K562 (cell line): Measurements from ENCODE around the gene IFT52. TPM values are rescaled to one million over a fixed set of nuclear protein-coding genes. Genes with fewer than 3 reads are reported as not detected.

Source experiments
- HNRNPLL ChIP-seq: fragments of 200-400 bp; formaldehyde crosslinking; IDR thresholded peaks from 2 replicates; pipeline ENCODE4 v1.6.1; 2017; ENCODE audit warnings: low read length, low read depth, mild to moderate bottlenecking; ENCODE audit not compliant: poor library complexity, severe bottlenecking
- TBL1XR1 ChIP-seq, 2 experiments: IDR thresholded peaks; 2 replicates each; pipeline ENCODE4 v1.6.1; 2012; ENCODE audit warnings: improper control_type of control experiment in 2 of 2, low read length in 2 of 2, mild to moderate bottlenecking in 1 of 2
- polyA plus RNA-seq, 8 experiments: library from polyadenylated mRNA; depleted of rRNA in 4 of 8; stranded (reverse) in 5 of 8; unstranded in 3 of 8; fragments of >200 nt; fragmentation: Nextera tagmentation in 2 of 8; fragmentation: Illumina TruSeq in 1 of 8; extraction: Ambion mirVana in 2 of 8; extraction: Trizol in 1 of 8; gene quantifications; 2 replicates each; pipeline versions ENCODE4 v1.2.1 to v1.2.3, GENCODE V29; 2011 to 2014; ENCODE audit warnings: inconsistent platforms in 1 of 8, missing spikeins in 1 of 8
- total RNA-seq, 7 experiments: library from RNA; depleted of rRNA in 6 of 7; stranded (reverse); fragments of >200 nt in 6 of 7; fragmentation: Illumina TruSeq in 2 of 7; extraction: Trizol in 2 of 7; gene quantifications; 2 replicates each; pipeline versions ENCODE4 v1.2.1 to v1.2.3, GENCODE V29; 2011 to 2021; ENCODE audit warnings: low replicate concordance in 1 of 7
- TF ChIP-seq, protein P1 (sequence below): fragments of 450-650 bp; IDR thresholded peaks from 2 replicates; pipeline ENCODE4 v1.6.1; 2016; ENCODE audit warnings: low read depth

The IFT52 gene
- total and polyA plus RNA-seq, 9 of the 15 experiments (the other 6 are each of a cell fraction or from before 2014, with no cell fraction given), result 11.0 to 31.4 (median 20.4) TPM

DNA sequence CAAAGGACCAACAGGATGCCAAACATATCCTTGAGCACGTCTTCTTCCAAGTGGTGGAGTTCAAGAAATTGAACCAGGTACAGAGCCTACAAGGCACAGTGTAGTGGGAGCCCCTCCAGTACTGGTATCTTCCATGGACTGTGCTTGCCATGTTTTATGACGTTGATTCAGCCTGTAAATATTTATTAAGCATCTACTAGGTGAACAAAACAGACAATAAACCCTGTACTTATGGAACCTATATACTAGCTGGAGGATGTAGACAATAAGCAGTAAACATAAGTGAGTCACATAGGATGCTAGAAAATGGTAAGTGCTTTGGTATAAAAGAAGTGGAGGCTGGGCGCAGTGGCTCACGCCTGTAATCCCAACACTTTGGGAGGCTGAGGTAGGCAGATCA is 51.8 kb downstream of the IFT52 start (continued):
- TF ChIP-seq, protein P1, sequence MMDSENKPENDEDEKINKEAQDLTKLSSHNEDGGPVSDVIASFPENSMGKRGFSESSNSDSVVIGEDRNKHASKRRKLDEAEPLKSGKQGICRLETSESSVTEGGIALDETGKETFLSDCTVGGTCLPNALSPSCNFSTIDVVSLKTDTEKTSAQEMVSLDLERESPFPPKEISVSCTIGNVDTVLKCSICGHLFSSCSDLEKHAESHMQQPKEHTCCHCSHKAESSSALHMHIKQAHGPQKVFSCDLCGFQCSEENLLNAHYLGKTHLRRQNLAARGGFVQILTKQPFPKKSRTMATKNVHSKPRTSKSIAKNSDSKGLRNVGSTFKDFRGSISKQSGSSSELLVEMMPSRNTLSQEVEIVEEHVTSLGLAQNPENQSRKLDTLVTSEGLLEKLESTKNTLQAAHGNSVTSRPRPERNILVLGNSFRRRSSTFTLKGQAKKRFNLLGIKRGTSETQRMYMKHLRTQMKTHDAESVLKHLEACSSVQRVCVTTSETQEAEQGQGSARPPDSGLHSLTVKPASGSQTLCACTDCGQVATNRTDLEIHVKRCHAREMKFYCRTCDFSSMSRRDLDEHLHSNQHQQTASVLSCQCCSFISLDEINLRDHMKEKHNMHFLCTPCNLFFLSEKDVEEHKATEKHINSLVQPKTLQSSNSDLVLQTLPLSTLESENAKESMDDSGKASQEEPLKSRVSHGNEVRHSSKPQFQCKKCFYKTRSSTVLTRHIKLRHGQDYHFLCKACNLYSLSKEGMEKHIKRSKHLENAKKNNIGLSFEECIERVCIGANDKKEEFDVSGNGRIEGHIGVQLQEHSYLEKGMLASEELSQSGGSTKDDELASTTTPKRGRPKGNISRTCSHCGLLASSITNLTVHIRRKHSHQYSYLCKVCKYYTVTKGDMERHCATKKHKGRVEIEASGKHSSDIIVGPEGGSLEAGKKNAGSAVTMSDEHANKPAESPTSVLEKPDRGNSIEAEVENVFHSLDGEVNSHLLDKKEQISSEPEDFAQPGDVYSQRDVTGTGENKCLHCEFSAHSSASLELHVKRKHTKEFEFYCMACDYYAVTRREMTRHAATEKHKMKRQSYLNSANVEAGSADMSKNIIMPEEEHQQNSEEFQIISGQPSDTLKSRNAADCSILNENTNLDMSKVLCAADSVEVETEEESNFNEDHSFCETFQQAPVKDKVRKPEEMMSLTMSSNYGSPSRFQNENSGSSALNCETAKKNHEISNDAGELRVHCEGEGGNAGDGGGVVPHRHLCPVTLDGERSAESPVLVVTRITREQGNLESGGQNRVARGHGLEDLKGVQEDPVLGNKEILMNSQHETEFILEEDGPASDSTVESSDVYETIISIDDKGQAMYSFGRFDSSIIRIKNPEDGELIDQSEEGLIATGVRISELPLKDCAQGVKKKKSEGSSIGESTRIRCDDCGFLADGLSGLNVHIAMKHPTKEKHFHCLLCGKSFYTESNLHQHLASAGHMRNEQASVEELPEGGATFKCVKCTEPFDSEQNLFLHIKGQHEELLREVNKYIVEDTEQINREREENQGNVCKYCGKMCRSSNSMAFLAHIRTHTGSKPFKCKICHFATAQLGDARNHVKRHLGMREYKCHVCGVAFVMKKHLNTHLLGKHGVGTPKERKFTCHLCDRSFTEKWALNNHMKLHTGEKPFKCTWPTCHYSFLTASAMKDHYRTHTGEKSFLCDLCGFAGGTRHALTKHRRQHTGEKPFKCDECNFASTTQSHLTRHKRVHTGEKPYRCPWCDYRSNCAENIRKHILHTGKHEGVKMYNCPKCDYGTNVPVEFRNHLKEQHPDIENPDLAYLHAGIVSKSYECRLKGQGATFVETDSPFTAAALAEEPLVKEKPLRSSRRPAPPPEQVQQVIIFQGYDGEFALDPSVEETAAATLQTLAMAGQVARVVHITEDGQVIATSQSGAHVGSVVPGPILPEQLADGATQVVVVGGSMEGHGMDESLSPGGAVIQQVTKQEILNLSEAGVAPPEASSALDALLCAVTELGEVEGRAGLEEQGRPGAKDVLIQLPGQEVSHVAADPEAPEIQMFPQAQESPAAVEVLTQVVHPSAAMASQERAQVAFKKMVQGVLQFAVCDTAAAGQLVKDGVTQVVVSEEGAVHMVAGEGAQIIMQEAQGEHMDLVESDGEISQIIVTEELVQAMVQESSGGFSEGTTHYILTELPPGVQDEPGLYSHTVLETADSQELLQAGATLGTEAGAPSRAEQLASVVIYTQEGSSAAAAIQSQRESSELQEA, result no peak
- no peak for TF ChIP-seq HNRNPLL
- no peak for TF ChIP-seq TBL1XR1 (IDR thresholded peaks at IDR 0.05; ENCODE audit: low read length in 2 of 2)
